HG03045 (cell line): ENCODE results near the gene QSOX1.

Experiments used
- ATAC-seq: cut with Tn5 transposase; IDR thresholded peaks from one replicate; pipeline ENCODE4 v1.9.1; 2021; ENCODE audit warnings: mild to moderate bottlenecking, moderate library complexity; ENCODE audit not compliant: unreplicated experiment

Gene QSOX1

GRCh38 chr1:180231506-180231921, 76.8 kb downstream of the QSOX1 start:
- ATAC-seq: no peak

GRCh38 chr1:180231936-180232335, 77.3 kb downstream of the QSOX1 start:
- ATAC-seq: no peak

- ATAC-seq: no peak
These were observed 77.9 kb downstream of the QSOX1 start for GRCh38 chr1:180232521-180233043.

- no peak for ATAC-seq
These were observed 78.7 kb downstream of the QSOX1 start for GRCh38 chr1:180233191-180234011.

- ATAC-seq: no peak
These were observed 79.9 kb downstream of the QSOX1 start for GRCh38 chr1:180234369-180235076.

- ATAC-seq: no peak
These were observed 80.4 kb downstream of the QSOX1 start for GRCh38 chr1:180235077-180235501.

GRCh38 chr1:180235502-180236239, 81.0 kb downstream of the QSOX1 start:
- ATAC-seq: no peak

GRCh38 chr1:180236698-180237509, 82.2 kb downstream of the QSOX1 start:
- ATAC-seq: no peak

- no peak for ATAC-seq
These were observed 83.3 kb downstream of the QSOX1 start for GRCh38 chr1:180237869-180238476.

- ATAC-seq: no peak
These were observed 84.0 kb downstream of the QSOX1 start for GRCh38 chr1:180238675-180239074.

- no peak for ATAC-seq
These were observed 84.8 kb downstream of the QSOX1 start for GRCh38 chr1:180239145-180240096.

GRCh38 chr1:180241716-180242544, 87.3 kb downstream of the QSOX1 start:
- no peak for ATAC-seq

GRCh38 chr1:180243517-180244221, 89.0 kb downstream of the QSOX1 start:
- no peak for ATAC-seq

- no peak for ATAC-seq
These were observed 90.2 kb downstream of the QSOX1 start for GRCh38 chr1:180244840-180245239.

- ATAC-seq: no peak
These were observed 91.9 kb downstream of the QSOX1 start for GRCh38 chr1:180246579-180246978.

- no peak for ATAC-seq
These were observed 92.4 kb downstream of the QSOX1 start for GRCh38 chr1:180247061-180247460.

GRCh38 chr1:180247580-180247979, 92.9 kb downstream of the QSOX1 start:
- ATAC-seq: no peak
